Thyroid gland (tissue), 4 donors: ENCODE data around the gene SH3TC1. TPM values are rescaled to one million over a fixed set of nuclear protein-coding genes. Genes with fewer than 3 reads are reported as not detected.

Source experiments
- DNase-seq, 2 donors: peaks; one replicate each; pipeline ENCODE4 v3.0.0-alpha.2; 2019
- H3K27ac ChIP-seq, 3 donors: fragments of 200-600 bp; sonication (generic); 1 replicate in 2 of 3; 2 replicates in 1 of 3; pipeline ENCODE4 v1.5.1; 2016 to 2019; ENCODE audit warnings: mild to moderate bottlenecking in 1 of 3, moderate library complexity in 1 of 3
- H3K27me3 ChIP-seq: fragments of 200-600 bp; sonication (generic); one replicate; pipeline ENCODE4 v1.5.1; 2019
- H3K36me3 ChIP-seq, 2 donors: fragments of 200-600 bp; sonication (generic); one replicate each; pipeline ENCODE4 v1.5.1; 2016 to 2019
- H3K4me1 ChIP-seq, 2 donors: fragments of 200-600 bp; sonication (generic); one replicate each; pipeline ENCODE4 v1.5.1; 2017 to 2019
- H3K4me3 ChIP-seq, 3 donors: fragments of 200-600 bp; sonication (generic); replicated peaks in 1 of 3; 1 replicate in 2 of 3; 2 replicates in 1 of 3; pipeline ENCODE4 v1.5.1; 2016; ENCODE audit warnings: mild to moderate bottlenecking in 1 of 3
- H3K9me3 ChIP-seq: fragments of 200-600 bp; sonication (generic); one replicate; pipeline ENCODE4 v1.5.1; 2017
- CTCF ChIP-seq, 6 experiments: fragments of 200-600 bp in 3 of 6; fragments of 450-650 bp in 3 of 6; sonication (generic) in 3 of 6; IDR thresholded peaks; one replicate each; pipeline ENCODE4 v1.5.1; 2016 to 2019; ENCODE audit warnings: antibody characterized with exemption in 6 of 6, mild to moderate bottlenecking in 2 of 6, inconsistent platforms in 1 of 6, moderate library complexity in 1 of 6
- POLR2A ChIP-seq, 2 donors: fragments of 450-650 bp; IDR thresholded peaks; one replicate each; pipeline ENCODE4 v1.6.1; 2017; ENCODE audit warnings: antibody characterized with exemption in 2 of 2, mild to moderate bottlenecking in 2 of 2, moderate library complexity in 1 of 2
- WGBS, 2 donors: methylation state at CpG; one replicate each; pipeline ENCODE4 v1.1.5; 2017; 5-methylcytosine and 5-hydroxymethylcytosine counted together
- intact Hi-C: fragments of 100-400 bp; cut with DNase I; formaldehyde crosslinking; loops from one replicate; pipeline ENCODE4 v1.15.1; 2023
- total RNA-seq, 4 donors: library from RNA; depleted of rRNA; stranded (reverse); fragments of >200 nt; gene quantifications; one replicate each; pipeline ENCODE4 v1.2.3, GENCODE V29; 2016

The SH3TC1 gene
- total RNA-seq, 4 donors from 2014 or later, result 13.5 to 29.5 (median 16.4) TPM

DNA sequence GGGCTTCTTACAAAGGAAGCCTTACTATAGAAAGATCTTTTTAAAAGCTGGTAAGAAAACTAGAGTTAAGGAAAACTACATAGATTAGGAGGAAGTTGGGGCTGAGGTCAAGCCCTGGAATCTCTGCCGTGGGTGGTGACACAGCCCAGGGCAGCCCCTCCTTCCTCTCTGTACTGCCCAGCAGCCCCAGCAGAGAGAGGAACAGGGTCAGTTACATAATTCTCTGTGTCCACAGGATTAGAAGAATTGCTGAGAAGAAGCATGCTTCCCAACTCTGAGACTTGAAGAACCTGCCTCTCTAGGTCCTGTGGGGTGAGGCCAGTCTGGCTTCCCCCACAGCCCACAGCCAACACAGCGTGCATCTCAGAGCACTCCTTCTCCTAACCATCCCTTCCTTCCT lies 31.3 kb upstream of the SH3TC1 start:
- WGBS, 2 donors, result 48 to 54% methylated on average over 2 of the region's 2 CpGs
- no peaks in the 10 kb centered on the region for H3K27me3 ChIP-seq
- no peak for DNase-seq
- intact Hi-C loops, result no loop called here
- H3K9me3 ChIP-seq, result no peaks in the 10 kb centered on the region
- H3K27ac ChIP-seq, result no peak overlapping the region
- H3K4me1 ChIP-seq, result peaks cover 3 to 4% of the 10 kb centered on the region in 2 donors
- no peak for TF ChIP-seq POLR2A (IDR thresholded peaks at IDR 0.05)
- TF ChIP-seq CTCF (IDR thresholded peaks at IDR 0.05), result no peak
- H3K4me3 ChIP-seq, result no peak overlapping the region
- H3K36me3 ChIP-seq, result no peaks in the 10 kb centered on the region

DNA sequence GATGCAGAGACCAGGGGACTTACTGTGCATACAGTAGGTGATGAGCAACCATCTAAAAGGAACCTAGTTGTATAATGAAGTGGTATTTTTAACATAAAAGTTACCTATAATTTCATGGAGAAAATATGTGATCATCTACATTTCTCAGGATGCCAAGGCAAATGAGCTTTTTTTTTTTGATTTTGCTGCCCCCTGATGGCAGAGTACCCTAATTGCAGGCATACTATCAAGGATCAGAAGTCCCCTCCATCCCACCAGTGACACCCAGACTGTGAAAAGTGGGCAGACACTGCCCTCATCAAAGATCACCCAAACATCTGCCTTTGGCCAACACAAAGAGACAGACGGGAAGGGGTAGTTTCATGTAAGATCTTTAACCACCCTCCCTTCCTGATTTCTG lies 30.9 kb upstream of the SH3TC1 start:
- no peaks in the 10 kb centered on the region for H3K27me3 ChIP-seq
- peak in 2 of 6 experiments; percentile 12 to 26 for TF ChIP-seq CTCF (IDR thresholded peaks at IDR 0.05)
- no peak for TF ChIP-seq POLR2A (IDR thresholded peaks at IDR 0.05)
- H3K4me3 ChIP-seq, result no peak overlapping the region
- no peaks in the 10 kb centered on the region for H3K36me3 ChIP-seq
- H3K4me1 ChIP-seq, result no peaks in the 10 kb centered on the region
- WGBS, 2 donors, result 100% methylated on average over 1 of the region's 1 CpG
- no peak overlapping the region for H3K27ac ChIP-seq
- H3K9me3 ChIP-seq, result no peaks in the 10 kb centered on the region
- intact Hi-C loops, result no loop called here
- no peak for DNase-seq

DNA sequence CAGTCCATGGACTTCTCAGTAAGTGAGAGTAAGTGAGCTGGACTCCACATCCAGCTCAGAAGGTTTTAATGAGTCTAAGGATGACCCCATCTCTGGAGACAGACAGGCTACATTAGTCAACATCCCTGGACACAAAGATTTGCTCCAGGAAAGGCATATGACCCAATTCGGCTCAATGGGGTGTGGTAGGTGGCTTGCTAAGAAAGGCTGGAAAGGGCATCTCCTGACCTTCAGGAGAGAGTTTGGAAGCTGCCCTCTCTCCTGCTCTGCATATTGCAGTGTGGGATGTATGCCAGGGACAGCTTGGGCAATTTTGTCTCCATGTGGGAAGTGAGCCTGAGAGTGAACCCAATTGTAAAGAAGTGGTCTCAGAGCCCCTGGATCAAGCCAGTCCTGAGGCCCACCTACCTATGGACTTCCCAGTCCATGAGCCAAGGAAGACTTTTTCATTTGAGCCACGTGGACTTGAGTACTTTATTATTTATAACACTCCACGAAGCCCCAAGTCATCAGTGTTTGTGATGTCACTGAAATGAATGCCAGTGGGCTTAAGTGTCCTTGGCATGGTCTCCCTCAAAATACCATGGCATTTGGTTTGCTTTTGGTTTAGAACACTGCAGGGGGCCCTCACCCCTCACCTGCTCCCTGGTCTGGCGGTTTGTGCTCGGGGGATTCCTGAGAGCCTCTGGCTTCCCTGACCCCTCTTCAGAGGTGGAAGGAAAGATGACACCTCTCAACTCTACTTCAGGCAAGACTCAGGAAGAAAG lies 30.1 kb upstream of the SH3TC1 start:
- H3K27me3 ChIP-seq, result no peaks in the 10 kb centered on the region
- DNase-seq, result no peak
- no peaks in the 10 kb centered on the region for H3K9me3 ChIP-seq
- intact Hi-C loops, result no loop called here
- no peaks in the 10 kb centered on the region for H3K36me3 ChIP-seq
- H3K27ac ChIP-seq, result no peak overlapping the region
- no peaks in the 10 kb centered on the region for H3K4me1 ChIP-seq
- TF ChIP-seq CTCF (IDR thresholded peaks at IDR 0.05) (no peak), POLR2A (IDR thresholded peaks at IDR 0.05) (no peak)
- no peak overlapping the region for H3K4me3 ChIP-seq
- WGBS, 2 donors, result 85 to 95% methylated on average over 5 of the region's 5 CpGs

DNA sequence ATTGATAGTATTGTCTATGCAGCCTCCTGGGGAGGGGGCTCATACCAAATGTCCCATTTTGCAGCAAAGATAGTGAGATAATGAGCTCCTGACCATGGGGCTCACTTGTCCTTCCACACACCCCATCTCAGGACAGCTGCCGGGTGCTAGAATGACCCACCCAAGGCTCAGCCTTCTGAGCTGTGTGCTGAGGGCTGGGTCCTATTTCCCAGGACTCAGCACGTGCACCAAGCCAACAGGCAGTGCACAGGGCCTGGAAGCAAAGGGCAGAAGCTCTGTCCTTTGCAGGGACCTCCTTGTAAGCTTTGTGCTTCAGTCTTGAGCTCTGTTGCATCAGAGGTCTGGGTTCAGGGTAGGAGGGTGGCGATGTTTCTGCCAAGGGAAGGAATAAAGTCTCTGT lies 29.3 kb upstream of the SH3TC1 start:
- 77 to 83% methylated on average over 3 of the region's 3 CpGs for whole genome bisulfite sequencing, 2 donors
- no peak for DNase-seq
- H3K9me3 ChIP-seq, result no peaks in the 10 kb centered on the region
- intact Hi-C loops, result no loop called here
- no peaks in the 10 kb centered on the region for H3K36me3 ChIP-seq
- no peak for TF ChIP-seq POLR2A (IDR thresholded peaks at IDR 0.05)
- no peak for TF ChIP-seq CTCF (IDR thresholded peaks at IDR 0.05)
- H3K27ac ChIP-seq, result no peak overlapping the region
- H3K27me3 ChIP-seq, result no peaks in the 10 kb centered on the region
- no peak overlapping the region for H3K4me3 ChIP-seq
- no peaks in the 10 kb centered on the region for H3K4me1 ChIP-seq

- intact Hi-C loops, result no loop called here
- Histone ChIP-seq H3K4me3 (no peak overlapping the region), H3K4me1 (no peaks in the 10 kb centered on the region), H3K27me3 (no peaks in the 10 kb centered on the region), H3K36me3 (no peaks in the 10 kb centered on the region), H3K9me3 (no peaks in the 10 kb centered on the region), H3K27ac (no peak overlapping the region)
- no peak for DNase-seq
- 97 to 100% methylated on average over 6 to 11 of the region's 11 CpGs for whole genome bisulfite sequencing, 2 donors
- no peak for TF ChIP-seq POLR2A (IDR thresholded peaks at IDR 0.05)
- TF ChIP-seq CTCF (IDR thresholded peaks at IDR 0.05), result no peak
Measured at GRCh38 chr4:8170341-8170740, 28.7 kb upstream of the SH3TC1 start.
